Transverse colon (tissue), 4 donors: ENCODE results near the gene CASTOR1. TPM values are rescaled to one million over a fixed set of nuclear protein-coding genes. Genes with fewer than 3 reads are reported as not detected.

Experiments used
- DNase-seq: peaks from one replicate; pipeline ENCODE4 v3.0.0-alpha.2; 2019
- H3K27ac ChIP-seq, 4 donors: fragments of 200-600 bp; sonication (generic); 2 replicates each; pipeline ENCODE4 v1.5.1; 2016 to 2018; ENCODE audit warnings: inconsistent platforms in 4 of 4
- H3K27me3 ChIP-seq: fragments of 200-600 bp; sonication (generic); 2 replicates; pipeline ENCODE4 v1.5.1; 2017; ENCODE audit warnings: inconsistent platforms
- H3K36me3 ChIP-seq, 4 donors: fragments of 200-600 bp; sonication (generic); 2 replicates each; pipeline ENCODE4 v1.5.1; 2017 to 2019; ENCODE audit warnings: inconsistent platforms in 4 of 4
- H3K4me1 ChIP-seq, 4 donors: fragments of 200-600 bp; sonication (generic); 2 replicates each; pipeline ENCODE4 v1.5.1; 2017 to 2020; ENCODE audit warnings: inconsistent platforms in 4 of 4
- H3K4me3 ChIP-seq, 4 donors: fragments of 200-600 bp; sonication (generic); 1 replicate in 1 of 4; 2 replicates in 3 of 4; pipeline versions ENCODE4 v1.5.1 to v1.6.1; 2017 to 2019; ENCODE audit warnings: inconsistent platforms in 4 of 4
- H3K9me3 ChIP-seq, 2 donors: fragments of 200-600 bp; sonication (generic); 2 replicates each; pipeline ENCODE4 v1.5.1; 2017 to 2019; ENCODE audit warnings: inconsistent platforms in 2 of 2
- CTCF ChIP-seq, 5 experiments: fragments of 200-600 bp in 3 of 5; fragments of 450-650 bp in 2 of 5; sonication (generic) in 3 of 5; IDR thresholded peaks; 1 replicate in 2 of 5; 2 replicates in 3 of 5; pipeline ENCODE4 v1.5.1; 2016 to 2017; ENCODE audit warnings: antibody characterized with exemption in 5 of 5, inconsistent platforms in 3 of 5, mild to moderate bottlenecking in 2 of 5, moderate library complexity in 1 of 5
- EP300 ChIP-seq: sonication (generic); formaldehyde crosslinking; IDR thresholded peaks from one replicate; pipeline ENCODE4 v1.6.1; 2017; ENCODE audit warnings: antibody characterized with exemption, low read depth
- POLR2A ChIP-seq: fragments of 450-650 bp; IDR thresholded peaks from one replicate; pipeline ENCODE4 v1.6.1; 2016; ENCODE audit warnings: antibody characterized with exemption, mild to moderate bottlenecking, moderate library complexity
- POLR2AphosphoS5 ChIP-seq, 3 donors: sonication (generic); formaldehyde crosslinking; IDR thresholded peaks; one replicate each; pipeline ENCODE4 v1.6.1; 2016; ENCODE audit warnings: antibody characterized with exemption in 3 of 3
- WGBS, 2 donors: methylation state at CpG; one replicate each; pipeline ENCODE4 v1.1.5; 2018; ENCODE audit warnings: low coverage in 1 of 2; 5-methylcytosine and 5-hydroxymethylcytosine counted together
- in situ Hi-C, 4 donors: fragments of 200-750 bp; cut with MboI; loops; one replicate each; pipeline versions ENCODE4 v1.15.0 to v1.15.1; 2017; ENCODE audit warnings: low sequenced_read_pairs in 3 of 4, low pct_ligation_motif_present in 1 of 4, low pct_unique_long_range_greater_than_20kb in 1 of 4
- intact Hi-C: fragments of 100-400 bp; cut with DNase I; formaldehyde crosslinking; loops from one replicate; pipeline ENCODE4 v1.15.1; 2023; ENCODE audit warnings: low total_unique reads
- total RNA-seq, 4 donors: library from RNA; depleted of rRNA; stranded (reverse); fragments of >200 nt; gene quantifications; one replicate each; pipeline ENCODE4 v1.1.0, GENCODE V29; 2016

Gene CASTOR1
- total RNA-seq, 4 donors from 2014 or later, result 5.6 to 6.8 TPM; not detected in 2

- DNase-seq, result peak; percentile 62
- H3K4me1 ChIP-seq, result peaks cover 20 to 53% (median 37%) of the 10 kb centered on the region in 4 donors
- peak overlapping the region; percentile 86 to 96 (median 90) for H3K27ac ChIP-seq
- H3K4me3 ChIP-seq, result peak overlapping the region; percentile 47 to 98 (median 83)
- intact Hi-C loops (loop anchor here (2.0 kb wide), 1 partner anchor 37 kb away; the partner anchor contains the start of gene CASTOR1), in situ Hi-C loops (no loop called here)
- no peaks in the 10 kb centered on the region for H3K27me3 ChIP-seq
- TF ChIP-seq POLR2A, result no peak
- TF ChIP-seq POLR2AphosphoS5 (IDR thresholded peaks at IDR 0.05), result no peak
- TF ChIP-seq CTCF (IDR thresholded peaks at IDR 0.05), result no peak
- TF ChIP-seq EP300, result no peak
- WGBS, 2 donors, result 0 to 20% methylated on average over 2 to 13 of the region's 34 CpGs
- H3K9me3 ChIP-seq, result no peaks in the 10 kb centered on the region
- no peaks in the 10 kb centered on the region for H3K36me3 ChIP-seq
Observed at GRCh38 chr22:30326255-30326705, 37.0 kb upstream of the CASTOR1 start.

- Histone ChIP-seq H3K36me3 (no peaks in the 10 kb centered on the region), H3K27me3 (no peaks in the 10 kb centered on the region), H3K27ac (peak overlapping the region; percentile 86 to 96 (median 90)), H3K9me3 (no peaks in the 10 kb centered on the region), H3K4me3 (peak overlapping the region; percentile 47 to 98 (median 83)), H3K4me1 (peaks cover 20 to 57% (median 39%) of the 10 kb centered on the region in 4 donors)
- intact Hi-C loops (loop anchor here (2.0 kb wide), 1 partner anchor 37 kb away; the partner anchor contains the start of gene CASTOR1), in situ Hi-C loops (no loop called here)
- WGBS, 2 donors, result 0 to 26% methylated on average over 3 to 12 of the region's 14 CpGs
- TF ChIP-seq POLR2AphosphoS5 (IDR thresholded peaks at IDR 0.05) (no peak), EP300 (no peak), POLR2A (no peak), CTCF (IDR thresholded peaks at IDR 0.05) (no peak)
- DNase-seq, result no peak
Observed at GRCh38 chr22:30325724-30326254, 36.5 kb upstream of the CASTOR1 start.

DNA sequence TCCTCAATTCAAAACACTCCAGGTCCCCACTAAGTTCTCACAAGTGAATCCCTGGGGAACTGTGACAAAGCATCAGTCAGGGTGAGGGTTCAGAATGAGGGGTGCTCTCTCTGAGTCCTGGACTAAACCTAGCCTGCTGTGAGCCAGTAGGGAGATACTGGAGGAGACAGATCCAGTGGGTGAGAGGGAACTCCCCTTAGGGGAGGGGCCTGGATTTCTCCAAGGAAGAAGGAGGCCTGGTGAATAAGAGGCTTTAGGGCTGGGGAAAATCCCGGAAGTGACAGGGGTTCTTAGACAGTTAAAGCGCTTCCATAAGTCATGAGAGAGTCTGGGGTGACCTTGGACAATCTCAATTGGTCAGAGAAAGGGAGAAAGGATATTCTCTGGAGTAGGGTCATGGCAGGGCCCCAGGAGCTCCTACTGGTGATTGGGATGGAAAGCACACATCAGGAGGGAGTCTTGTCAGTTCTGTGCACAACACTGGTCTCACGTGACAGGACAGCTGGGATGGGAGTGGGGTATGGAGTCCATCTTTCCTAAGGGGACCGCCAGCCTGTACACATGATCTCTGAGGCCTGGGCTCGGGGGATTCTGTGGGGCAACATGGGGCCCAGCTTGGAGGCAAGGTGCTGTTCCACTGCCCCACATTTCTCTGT lies 35.9 kb upstream of the CASTOR1 start:
- TF ChIP-seq POLR2A (peak; percentile 34), POLR2AphosphoS5 (IDR thresholded peaks at IDR 0.05) (peak; percentile 24 to 50 (median 42)), EP300 (no peak)
- H3K4me3 ChIP-seq, result peak overlapping the region; percentile 47 to 98 (median 83)
- peaks cover 20 to 62% (median 39%) of the 10 kb centered on the region in 4 donors for H3K4me1 ChIP-seq
- peak overlapping the region; percentile 86 to 96 (median 90) for H3K27ac ChIP-seq
- in situ Hi-C loops, result no loop called here
- intact Hi-C loops, result no loop called here
- H3K27me3 ChIP-seq, result no peaks in the 10 kb centered on the region
- DNase-seq, result peak; percentile 73
- H3K36me3 ChIP-seq, result no peaks in the 10 kb centered on the region
- H3K9me3 ChIP-seq, result no peaks in the 10 kb centered on the region
- 34 to 37% methylated on average over 2 to 5 of the region's 5 CpGs for WGBS, 2 donors

DNA sequence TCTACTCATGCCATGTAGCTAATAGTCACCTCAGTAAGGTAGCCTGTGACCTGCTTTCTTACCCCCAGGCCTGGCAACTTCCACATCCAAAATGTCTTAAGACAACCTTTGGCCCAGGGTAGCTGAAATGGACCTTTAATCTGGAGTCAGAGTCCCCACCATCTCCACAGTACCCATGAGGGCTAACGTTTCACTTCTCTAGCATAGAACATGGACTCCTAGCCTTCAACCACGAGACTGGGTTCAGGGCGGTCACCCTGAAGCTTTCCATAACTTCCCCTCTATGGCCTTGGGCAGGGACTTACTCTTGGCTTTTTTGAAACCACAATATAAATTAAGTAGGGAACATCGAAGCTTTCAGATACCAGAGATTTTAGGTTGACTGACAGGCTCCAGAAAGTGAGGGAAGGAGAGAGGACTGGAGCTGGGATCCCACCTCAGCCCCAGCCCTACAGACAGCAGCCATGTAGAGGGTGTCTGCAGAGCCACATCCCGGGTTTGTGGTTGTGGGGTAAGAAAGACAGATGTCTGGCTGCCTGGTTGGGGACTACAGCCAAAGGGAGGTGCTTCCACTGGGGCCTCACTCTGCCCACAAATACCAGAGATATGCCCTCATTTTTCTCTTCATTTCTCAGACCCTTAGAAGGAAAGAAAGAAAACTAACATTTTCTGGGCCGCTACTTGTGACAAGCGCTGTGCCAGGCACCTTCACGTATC lies 34.9 kb upstream of the CASTOR1 start:
- TF ChIP-seq EP300 (no peak), POLR2A (no peak), POLR2AphosphoS5 (IDR thresholded peaks at IDR 0.05) (no peak), CTCF (IDR thresholded peaks at IDR 0.05) (no peak)
- intact Hi-C loops (no loop called here), in situ Hi-C loops (no loop called here)
- peaks cover 20 to 68% (median 39%) of the 10 kb centered on the region in 4 donors for H3K4me1 ChIP-seq
- peak overlapping the region in 2 of 4 donors; percentile 98 for H3K4me3 ChIP-seq
- WGBS, 2 donors, result 38 to 53% methylated on average over 4 to 8 of the region's 8 CpGs
- H3K9me3 ChIP-seq, result no peaks in the 10 kb centered on the region
- no peaks in the 10 kb centered on the region for H3K36me3 ChIP-seq
- peak overlapping the region; percentile 86 to 96 (median 90) for H3K27ac ChIP-seq
- H3K27me3 ChIP-seq, result no peaks in the 10 kb centered on the region
- no peak for DNase-seq
